ENCODE data around the gene ACVR1B. TPM values are rescaled to one million over a fixed set of nuclear protein-coding genes. Genes with fewer than 3 reads are reported as not detected.

Gene ACVR1B
- total and polyA plus RNA-seq, 9 of the 15 experiments (the other 6 are each of a cell fraction or from before 2014, with no cell fraction given) = 0.97 to 15.1 (median 6.8) TPM

- TF ChIP-seq ZFX (CRISPR knock-in tag; IDR thresholded peaks at IDR 0.05) = peak; percentile 87
- no peak for TF ChIP-seq EWSR1 (IDR thresholded peaks at IDR 0.05; ENCODE audit: borderline replicate concordance, low read depth, partially characterized antibody)
- TF ChIP-seq ZNF165 (CRISPR knock-in tag; IDR thresholded peaks at IDR 0.05; ENCODE audit: borderline replicate concordance) = no peak
- TF ChIP-seq KLF16 (IDR thresholded peaks at IDR 0.05) = peak; percentile 82
- TF ChIP-seq SAFB (IDR thresholded peaks at IDR 0.05; ENCODE audit: borderline replicate concordance, low read depth, low read length) = no peak
- no peak for TF ChIP-seq NFYB (IDR thresholded peaks at IDR 0.05; ENCODE audit: extremely low read depth, insufficient read length)
- no peak for TF ChIP-seq CGGBP1 (CRISPR knock-in tag; IDR thresholded peaks at IDR 0.05)
- TF ChIP-seq HES1 (IDR thresholded peaks at IDR 0.05; ENCODE audit: low read depth) = peak; percentile 86
- TF ChIP-seq, protein P1, sequence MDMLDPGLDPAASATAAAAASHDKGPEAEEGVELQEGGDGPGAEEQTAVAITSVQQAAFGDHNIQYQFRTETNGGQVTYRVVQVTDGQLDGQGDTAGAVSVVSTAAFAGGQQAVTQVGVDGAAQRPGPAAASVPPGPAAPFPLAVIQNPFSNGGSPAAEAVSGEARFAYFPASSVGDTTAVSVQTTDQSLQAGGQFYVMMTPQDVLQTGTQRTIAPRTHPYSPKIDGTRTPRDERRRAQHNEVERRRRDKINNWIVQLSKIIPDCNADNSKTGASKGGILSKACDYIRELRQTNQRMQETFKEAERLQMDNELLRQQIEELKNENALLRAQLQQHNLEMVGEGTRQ (CRISPR knock-in tag; IDR thresholded peaks at IDR 0.05) = no peak
- TF ChIP-seq CREBBP (IDR thresholded peaks at IDR 0.05; ENCODE audit: low read depth, low read length) = no peak
- TF ChIP-seq KDM1A (IDR thresholded peaks at IDR 0.05) = peak; percentile 99
- peak; percentile 69 for TF ChIP-seq SMARCE1 (IDR thresholded peaks at IDR 0.05)
- TF ChIP-seq ZNF146 (CRISPR knock-in tag; IDR thresholded peaks at IDR 0.05; ENCODE audit: unreplicated experiment) = no peak
- TF ChIP-seq NR2F6 (CRISPR knock-in tag; IDR thresholded peaks at IDR 0.05) = no peak
- no peak for TF ChIP-seq ZBTB8A (IDR thresholded peaks at IDR 0.05; ENCODE audit: partially characterized antibody)
- peak; percentile 91 for TF ChIP-seq POLR2AphosphoS5 (IDR thresholded peaks at IDR 0.05; ENCODE audit: control insufficient read depth, insufficient read depth, low read depth, low read length)
- no peak for TF ChIP-seq GTF2A2 (tag; IDR thresholded peaks at IDR 0.05)
- peak; percentile 97 for TF ChIP-seq HMGN3 (IDR thresholded peaks at IDR 0.05; ENCODE audit: borderline replicate concordance, extremely low read depth, insufficient read length, low read depth, low read length)
- no peak for TF ChIP-seq ZBTB7A (IDR thresholded peaks at IDR 0.05; ENCODE audit: borderline replicate concordance, control insufficient read depth, low read depth, low read length)
- peak; percentile 65 for TF ChIP-seq ZKSCAN1 (IDR thresholded peaks at IDR 0.05; ENCODE audit: low read depth, low read length)
- peak in 1 of 2 experiments; percentile 8; a peak in 1 of 4 replicates for TF ChIP-seq TEAD1 (CRISPR knock-in tag; IDR thresholded peaks at IDR 0.05)
- TF ChIP-seq GTF2B (IDR thresholded peaks at IDR 0.05; ENCODE audit: extremely low read depth, insufficient read length) = no peak
- TF ChIP-seq GABPB1 (CRISPR knock-in tag; IDR thresholded peaks at IDR 0.05) = no peak
- no peak for TF ChIP-seq RBBP5 (IDR thresholded peaks at IDR 0.05; ENCODE audit: borderline replicate concordance, insufficient read depth, low read length, poor library complexity, severe bottlenecking)
- no peak for TF ChIP-seq YBX1 (IDR thresholded peaks at IDR 0.05)
- no peak for TF ChIP-seq ZFPM2 (CRISPR knock-in tag; IDR thresholded peaks at IDR 0.05)
- peak; percentile 59; the same call in 1 of the 2 replicates for TF ChIP-seq MYC (IDR thresholded peaks at IDR 0.05; ENCODE audit: low read depth, low read length)
- TF ChIP-seq MYC (CRISPR knock-in tag; IDR thresholded peaks at IDR 0.05; ENCODE audit: borderline replicate concordance, low read depth) = no peak
Observed at GRCh38 chr12:51917746-51918453, 33.6 kb upstream of the ACVR1B start (continued).
